Measurements from ENCODE around the gene CACNB1. TPM values are rescaled to one million over a fixed set of nuclear protein-coding genes. Genes with fewer than 3 reads are reported as not detected.
A peak's percentile ranks its signal among the peaks of the same experiment; 100 is the strongest.

CACNB1 gene
- total and polyA plus RNA-seq, 2 of the 4 experiments (the other 2 are of a cell fraction), result 2.5 to 8.6 TPM

DNA sequence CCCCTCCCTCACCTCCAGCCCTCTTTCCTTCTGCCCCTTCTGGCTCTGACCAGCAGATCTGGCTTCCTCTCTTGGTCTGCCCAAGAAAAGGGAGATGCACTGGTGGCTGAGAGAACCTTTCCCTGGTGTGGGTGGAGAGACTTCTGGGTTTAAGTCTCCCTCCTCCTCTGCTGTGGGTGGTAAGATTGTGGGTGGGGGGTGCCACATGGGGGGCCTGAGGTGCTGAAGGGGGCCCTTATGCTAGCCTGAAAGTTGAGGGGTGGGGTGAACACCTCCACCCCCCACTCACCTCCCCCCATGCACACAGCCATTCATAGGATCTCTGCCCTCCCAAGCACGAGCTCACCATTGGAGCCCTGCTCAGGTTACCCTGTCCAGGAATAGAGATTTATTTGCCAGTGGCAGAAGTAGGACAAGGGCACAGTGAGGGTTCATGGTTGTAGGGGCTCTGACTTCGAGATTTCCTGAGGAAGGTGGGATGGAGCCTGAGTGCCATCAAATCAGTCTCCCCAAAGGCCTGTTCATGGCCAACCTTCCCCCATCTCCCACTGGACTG is 30.0 kb upstream of the CACNB1 start:
- Histone ChIP-seq H3K27ac (ENCODE audit: insufficient read depth, low read length) (no peak overlapping the region), H4K5ac (ENCODE audit: low read depth, low read length) (no peak overlapping the region), H3K14ac (replicated peaks; ENCODE audit: low read depth, low read length) (no peak overlapping the region), H3K4ac (ENCODE audit: low read depth, low read length) (no peak overlapping the region), H2BK120ac (ENCODE audit: low read depth, low read length) (no peak overlapping the region), H3K27me3 (ENCODE audit: control insufficient read depth, insufficient read depth, low read length) (peaks cover 47% of the 10 kb centered on the region), H3K18ac (ENCODE audit: low read depth, low read length) (no peak overlapping the region), H3K79me1 (ENCODE audit: low read depth in 1 of 2, low read length in 2 of 2) (no peaks in the 10 kb centered on the region), H3K9me3 (ENCODE audit: control insufficient read depth, insufficient read depth, low read length) (no peaks in the 10 kb centered on the region), H4K8ac (ENCODE audit: low read depth in 2 of 2, low read length in 2 of 2) (no peak overlapping the region), H3K4me1 (ENCODE audit: control insufficient read depth, insufficient read depth, low read length) (peaks cover 8% of the 10 kb centered on the region), H2BK20ac (ENCODE audit: low read depth, low read length) (no peak overlapping the region), H4K20me1 (ENCODE audit: insufficient read depth, low read length) (no peaks in the 10 kb centered on the region), H2BK5ac (ENCODE audit: low read depth, low read length, poor library complexity, severe bottlenecking) (no peak overlapping the region), H3K4me3 (ENCODE audit: insufficient read depth, low read depth, low read length) (no peak overlapping the region), H2BK15ac (ENCODE audit: low read depth, low read length) (no peak overlapping the region), H2AK9ac (replicated peaks; ENCODE audit: low read depth, low read length, poor library complexity) (no peak overlapping the region), H2AFZ (replicated peaks; ENCODE audit: low read length, poor library complexity) (no peak overlapping the region), H2AK5ac (ENCODE audit: low read depth, low read length) (no peak overlapping the region), H3K9ac (ENCODE audit: low read depth, low read length) (no peak overlapping the region), H3K9me1 (ENCODE audit: insufficient read depth, low read length) (no peaks in the 10 kb centered on the region), H3K36me3 (ENCODE audit: control insufficient read depth, insufficient read depth, low read length) (no peaks in the 10 kb centered on the region), H3K56ac (ENCODE audit: extremely low read depth, insufficient read depth, low read length) (no peak overlapping the region), H3K23ac (ENCODE audit: low read depth, low read length) (peak overlapping the region; percentile 42; the same call in 1 of the 2 replicates), H3K4me2 (ENCODE audit: low read depth, low read length) (no peak overlapping the region), H4K91ac (ENCODE audit: insufficient read depth, low read depth, low read length) (no peak overlapping the region)
- no TSS peak for BruUV-seq (replicated peaks)
- no peak for ATAC-seq (ENCODE audit: low read depth)
- DNase-seq, result no peak
- intact Hi-C loops (cut with micrococcal nuclease) (no loop called here), in situ Hi-C loops (cut with MboI; ENCODE audit: low sequenced_read_pairs) (no loop called here), dilution Hi-C loops (cut with HindIII; ENCODE audit: low sequenced_read_pairs, unreplicated experiment) (no loop called here)
- ChIA-PET POLR2A (ENCODE audit: unreplicated experiment) (no interaction called here), CTCF (no interaction called here)
- no peak for TF ChIP-seq MAZ (IDR thresholded peaks at IDR 0.05; ENCODE audit: borderline replicate concordance, low read depth, low read length)
- TF ChIP-seq RCOR1 (IDR thresholded peaks at IDR 0.05; ENCODE audit: insufficient replicate concordance, low read length), result no peak
- no peak for TF ChIP-seq RAD21 (IDR thresholded peaks at IDR 0.05; ENCODE audit: low read length)
- TF ChIP-seq POLR2A (IDR thresholded peaks at IDR 0.05; ENCODE audit: low read depth, low read length), result no peak
- no peak for TF ChIP-seq CHD1 (IDR thresholded peaks at IDR 0.05; ENCODE audit: low read depth, low read length)
- no peak for TF ChIP-seq NFE2L2 (IDR thresholded peaks at IDR 0.05; ENCODE audit: low read depth, low read length)
- TF ChIP-seq, protein P1, sequence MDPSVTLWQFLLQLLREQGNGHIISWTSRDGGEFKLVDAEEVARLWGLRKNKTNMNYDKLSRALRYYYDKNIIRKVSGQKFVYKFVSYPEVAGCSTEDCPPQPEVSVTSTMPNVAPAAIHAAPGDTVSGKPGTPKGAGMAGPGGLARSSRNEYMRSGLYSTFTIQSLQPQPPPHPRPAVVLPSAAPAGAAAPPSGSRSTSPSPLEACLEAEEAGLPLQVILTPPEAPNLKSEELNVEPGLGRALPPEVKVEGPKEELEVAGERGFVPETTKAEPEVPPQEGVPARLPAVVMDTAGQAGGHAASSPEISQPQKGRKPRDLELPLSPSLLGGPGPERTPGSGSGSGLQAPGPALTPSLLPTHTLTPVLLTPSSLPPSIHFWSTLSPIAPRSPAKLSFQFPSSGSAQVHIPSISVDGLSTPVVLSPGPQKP (IDR thresholded peaks at IDR 0.05; ENCODE audit: borderline replicate concordance, low read depth, low read length), result no peak
- TF ChIP-seq, protein P2, sequence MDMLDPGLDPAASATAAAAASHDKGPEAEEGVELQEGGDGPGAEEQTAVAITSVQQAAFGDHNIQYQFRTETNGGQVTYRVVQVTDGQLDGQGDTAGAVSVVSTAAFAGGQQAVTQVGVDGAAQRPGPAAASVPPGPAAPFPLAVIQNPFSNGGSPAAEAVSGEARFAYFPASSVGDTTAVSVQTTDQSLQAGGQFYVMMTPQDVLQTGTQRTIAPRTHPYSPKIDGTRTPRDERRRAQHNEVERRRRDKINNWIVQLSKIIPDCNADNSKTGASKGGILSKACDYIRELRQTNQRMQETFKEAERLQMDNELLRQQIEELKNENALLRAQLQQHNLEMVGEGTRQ (IDR thresholded peaks at IDR 0.05; ENCODE audit: low read depth, low read length), result no peak
- TF ChIP-seq CEBPB (IDR thresholded peaks at IDR 0.05; ENCODE audit: low read depth, low read length), result no peak
- no peak for TF ChIP-seq MAFK (IDR thresholded peaks at IDR 0.05; ENCODE audit: low read depth, low read length)
- TF ChIP-seq SMC3 (IDR thresholded peaks at IDR 0.05; ENCODE audit: low read depth, low read length), result no peak
- no peak for TF ChIP-seq MXI1 (IDR thresholded peaks at IDR 0.05; ENCODE audit: borderline replicate concordance, low read depth, low read length)
- no peak for TF ChIP-seq FOS (IDR thresholded peaks at IDR 0.05; ENCODE audit: low read depth, low read length)
- no peak for TF ChIP-seq BHLHE40 (IDR thresholded peaks at IDR 0.05; ENCODE audit: low read depth, low read length)
- TF ChIP-seq, protein P3, sequence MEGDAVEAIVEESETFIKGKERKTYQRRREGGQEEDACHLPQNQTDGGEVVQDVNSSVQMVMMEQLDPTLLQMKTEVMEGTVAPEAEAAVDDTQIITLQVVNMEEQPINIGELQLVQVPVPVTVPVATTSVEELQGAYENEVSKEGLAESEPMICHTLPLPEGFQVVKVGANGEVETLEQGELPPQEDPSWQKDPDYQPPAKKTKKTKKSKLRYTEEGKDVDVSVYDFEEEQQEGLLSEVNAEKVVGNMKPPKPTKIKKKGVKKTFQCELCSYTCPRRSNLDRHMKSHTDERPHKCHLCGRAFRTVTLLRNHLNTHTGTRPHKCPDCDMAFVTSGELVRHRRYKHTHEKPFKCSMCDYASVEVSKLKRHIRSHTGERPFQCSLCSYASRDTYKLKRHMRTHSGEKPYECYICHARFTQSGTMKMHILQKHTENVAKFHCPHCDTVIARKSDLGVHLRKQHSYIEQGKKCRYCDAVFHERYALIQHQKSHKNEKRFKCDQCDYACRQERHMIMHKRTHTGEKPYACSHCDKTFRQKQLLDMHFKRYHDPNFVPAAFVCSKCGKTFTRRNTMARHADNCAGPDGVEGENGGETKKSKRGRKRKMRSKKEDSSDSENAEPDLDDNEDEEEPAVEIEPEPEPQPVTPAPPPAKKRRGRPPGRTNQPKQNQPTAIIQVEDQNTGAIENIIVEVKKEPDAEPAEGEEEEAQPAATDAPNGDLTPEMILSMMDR (conservative IDR thresholded peaks at IDR 0.05; ENCODE audit: low read depth, low read length), result no peak
- no peak for TF ChIP-seq RFX5 (IDR thresholded peaks at IDR 0.05; ENCODE audit: low read depth, low read length)
- WGBS, 2 experiments (ENCODE audit: extremely low coverage in 2 of 2, insufficient read length in 1 of 2), result no CpG with 5 or more reads among the region's 2 CpGs

Data from IMR-90 (cell line).